Naive thymus-derived CD8-positive, alpha-beta T cell (primary cell): ENCODE data around the gene CADM1. TPM values are rescaled to one million over a fixed set of nuclear protein-coding genes. Genes with fewer than 3 reads are reported as not detected.

Source experiments
- ATAC-seq, 2 donors: fragments of 150-1000 bp; cut with Tn5 transposase in 1 of 2; sonication (Bioruptor Pico), chemical (Tn5 transposase) in 1 of 2; 1 replicate in 1 of 2; 2 replicates in 1 of 2; pipeline ENCODE4 v1.10.0; 2021; ENCODE audit warnings: mild to moderate bottlenecking in 2 of 2, moderate library complexity in 2 of 2
- POLR2A ChIA-PET: fragments of 350-600 bp; sonication (Branson Sonifier 250); formaldehyde crosslinking; loops from one replicate; lab custom pipeline; 2021; ENCODE audit warnings: antibody characterized with exemption; lab: Charles Lee
- DNase-seq, 10 donors: peaks; one replicate each; pipeline versions ENCODE4 v3.0.0 to v3.0.0-alpha.2; 2020 to 2022
- H3K27ac Mint-ChIP-seq, 10 donors: one replicate each; pipeline ENCODE4 v1.8.0; 2020 to 2022; ENCODE audit warnings: mild to moderate bottlenecking in 10 of 10, mixed read lengths in 10 of 10, moderate library complexity in 4 of 10, inconsistent platforms in 1 of 10
- H3K27me3 Mint-ChIP-seq, 5 donors: one replicate each; pipeline ENCODE4 v1.8.0; 2021 to 2022; ENCODE audit warnings: mixed read lengths in 5 of 5
- H3K36me3 Mint-ChIP-seq, 3 donors: one replicate each; pipeline ENCODE4 v1.8.0; 2020 to 2022; ENCODE audit warnings: mixed read lengths in 3 of 3, mild to moderate bottlenecking in 2 of 3, inconsistent platforms in 1 of 3
- H3K4me1 Mint-ChIP-seq, 4 donors: one replicate each; pipeline ENCODE4 v1.8.0; 2021 to 2022; ENCODE audit warnings: mixed read lengths in 4 of 4
- H3K4me3 Mint-ChIP-seq, 10 donors: one replicate each; pipeline ENCODE4 v1.8.0; 2020 to 2022; ENCODE audit warnings: mild to moderate bottlenecking in 10 of 10, mixed read lengths in 10 of 10, moderate library complexity in 6 of 10, inconsistent platforms in 1 of 10
- H3K9me3 Mint-ChIP-seq, 9 donors: one replicate each; pipeline ENCODE4 v1.8.0; 2020 to 2022; ENCODE audit warnings: mixed read lengths in 9 of 9, mild to moderate bottlenecking in 3 of 9, inconsistent platforms in 1 of 9, moderate library complexity in 1 of 9
- polyA plus RNA-seq, 3 donors: library from polyadenylated mRNA; unstranded; fragments of 300-500 nt; fragmentation: Illumina TruSeq; gene quantifications; one replicate each; pipeline ENCODE4 v1.2.3, GENCODE V29; 2021
- total RNA-seq, 8 experiments: library from RNA in 2 of 8; stranded (reverse) in 2 of 8; gene quantifications; one replicate each; pipeline ENCODE4 v1.2.3 and lab custom pipeline; 2021 to 2026

CADM1 gene
- total and polyA plus RNA-seq, 5 experiments from 2014 or later: 3.5 TPM; not detected in 4

DNA sequence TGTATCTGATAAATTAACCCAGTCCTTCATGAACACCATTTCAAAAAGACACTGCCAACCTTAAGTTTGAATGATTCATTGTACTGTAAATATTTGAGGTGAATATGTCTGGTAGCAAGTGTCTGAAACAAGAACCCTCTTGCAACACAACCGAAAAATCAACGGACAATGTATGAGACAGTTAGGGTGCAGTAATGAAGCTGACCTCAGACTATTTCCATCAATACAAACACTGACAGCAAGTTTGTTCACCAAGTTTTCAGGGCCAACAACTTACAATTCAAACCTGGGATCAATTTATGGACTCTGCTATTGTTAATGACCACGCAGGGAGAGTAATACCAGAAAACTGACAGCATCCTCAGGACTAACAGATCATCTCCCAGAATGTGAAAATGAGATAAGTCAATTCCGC is 126.3 kb downstream of the CADM1 start:
- POLR2A ChIA-PET: no interaction called here

DNA sequence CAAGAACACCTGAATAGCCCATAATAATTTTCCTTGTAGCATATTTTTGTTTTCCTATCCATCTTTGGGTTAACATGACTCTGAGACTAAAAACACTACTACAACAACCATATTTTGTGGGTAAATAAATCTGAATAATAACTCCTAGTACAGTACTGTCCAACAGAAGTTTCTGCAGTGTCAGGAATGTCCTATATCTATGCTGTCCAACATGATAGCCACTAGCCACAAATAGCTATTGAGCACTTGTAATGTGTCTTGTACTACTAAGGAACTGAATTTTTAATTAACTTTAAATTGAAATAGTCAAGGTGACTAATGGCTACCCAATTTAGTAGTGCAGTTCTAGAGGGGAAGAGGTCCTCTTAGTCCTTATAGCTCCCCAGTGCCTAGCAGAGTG is 135.6 kb downstream of the CADM1 start:
- ATAC-seq (no peak), DNase-seq (no peak)
- Mint-ChIP-seq H3K27me3 (peaks cover 0 to 4% (median 2%) of the 10 kb centered on the region in 5 donors), H3K4me3 (no peak overlapping the region), H3K9me3 (peaks cover 0 to 2% (median 0%) of the 10 kb centered on the region in 9 donors), H3K4me1 (no peaks in the 10 kb centered on the region), H3K27ac (no peak overlapping the region), H3K36me3 (no peaks in the 10 kb centered on the region)
- POLR2A ChIA-PET: no interaction called here

More for the DNA sequence above, 126.3 kb downstream of the CADM1 start:
- H3K9me3 Mint-ChIP-seq: peaks cover 0 to 3% (median 0%) of the 10 kb centered on the region in 9 donors
- ATAC-seq (no peak), DNase-seq (no peak)
- H3K27me3 Mint-ChIP-seq: peaks cover 0 to 6% (median 2%) of the 10 kb centered on the region in 5 donors
- H3K36me3 Mint-ChIP-seq: no peaks in the 10 kb centered on the region
- H3K4me1 Mint-ChIP-seq: no peaks in the 10 kb centered on the region
- H3K4me3 Mint-ChIP-seq: no peak overlapping the region
- no peak overlapping the region for H3K27ac Mint-ChIP-seq

DNA sequence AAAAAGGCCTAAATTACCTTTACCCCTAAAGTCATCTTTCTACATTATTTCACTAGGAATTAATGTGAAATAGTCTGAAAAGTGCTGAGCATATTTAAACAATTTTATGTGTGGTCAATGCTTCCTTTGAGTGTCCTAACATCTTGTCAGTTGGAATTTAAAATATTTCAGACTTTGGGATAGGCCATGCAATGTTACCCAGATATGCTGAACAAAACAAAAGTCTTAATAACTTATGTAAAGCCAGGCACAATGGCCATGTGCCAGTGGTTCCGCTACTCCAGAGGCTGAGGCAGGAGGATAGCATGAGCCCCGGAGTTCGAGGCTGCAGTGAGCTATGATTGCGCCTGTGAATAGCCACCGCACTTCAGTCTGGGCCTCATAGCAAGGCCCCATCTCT is 137.4 kb downstream of the CADM1 start:
- POLR2A ChIA-PET: no interaction called here
- ATAC-seq: no peak
- no peaks in the 10 kb centered on the region for H3K4me1 Mint-ChIP-seq
- no peak overlapping the region for H3K4me3 Mint-ChIP-seq
- H3K9me3 Mint-ChIP-seq: peaks cover 0 to 2% (median 0%) of the 10 kb centered on the region in 9 donors
- no peaks in the 10 kb centered on the region for H3K36me3 Mint-ChIP-seq
- H3K27me3 Mint-ChIP-seq: peaks cover 0 to 3% (median 2%) of the 10 kb centered on the region in 5 donors
- no peak for DNase-seq
- H3K27ac Mint-ChIP-seq: no peak overlapping the region

DNA sequence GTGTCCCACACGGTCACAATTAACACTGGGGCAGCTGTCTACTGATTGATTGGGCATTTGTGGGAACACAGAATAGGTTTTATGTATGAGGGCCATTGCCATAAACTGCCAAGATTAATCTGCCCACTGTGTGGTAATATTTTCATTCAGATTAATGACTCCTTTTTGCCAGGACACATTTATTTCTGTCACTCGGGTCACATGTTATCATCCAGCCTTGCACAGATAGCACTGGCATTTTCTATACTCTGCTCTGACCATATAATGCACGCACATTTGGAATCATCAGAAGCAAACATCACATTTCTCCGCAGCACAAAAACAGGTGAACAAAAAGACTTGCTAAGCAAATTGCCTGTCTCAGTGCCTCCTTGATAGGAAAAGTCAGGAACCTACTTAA is 138.3 kb downstream of the CADM1 start:
- no peak overlapping the region for H3K27ac Mint-ChIP-seq
- H3K4me3 Mint-ChIP-seq: no peak overlapping the region
- DNase-seq (no peak), ATAC-seq (no peak)
- no peaks in the 10 kb centered on the region for H3K27me3 Mint-ChIP-seq
- POLR2A ChIA-PET: no interaction called here
- no peaks in the 10 kb centered on the region for H3K4me1 Mint-ChIP-seq
- no peaks in the 10 kb centered on the region for H3K36me3 Mint-ChIP-seq
- H3K9me3 Mint-ChIP-seq: peaks cover 0 to 2% (median 0%) of the 10 kb centered on the region in 9 donors

DNA sequence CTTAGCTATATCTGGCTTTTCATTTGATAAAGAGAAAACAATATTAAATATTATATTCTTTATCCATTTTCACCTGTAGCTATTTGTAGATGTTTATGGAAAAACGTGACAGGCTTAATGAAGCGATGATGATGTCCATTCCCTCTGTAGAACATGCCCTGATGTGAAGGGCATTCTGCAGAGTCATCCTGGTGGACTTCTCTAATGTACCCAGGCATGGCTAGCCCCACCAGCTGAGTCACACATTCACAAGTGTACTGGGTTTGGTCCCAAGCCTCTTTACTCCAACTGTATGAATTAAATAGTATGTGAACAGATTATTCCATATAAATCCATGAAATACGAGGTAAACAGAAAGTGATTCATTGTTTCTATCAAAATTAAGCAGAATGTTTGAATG is 139.3 kb downstream of the CADM1 start:
- no peak overlapping the region for H3K27ac Mint-ChIP-seq
- no peaks in the 10 kb centered on the region for H3K27me3 Mint-ChIP-seq
- ATAC-seq (no peak), DNase-seq (no peak)
- H3K4me1 Mint-ChIP-seq: no peaks in the 10 kb centered on the region
- no peaks in the 10 kb centered on the region for H3K9me3 Mint-ChIP-seq
- H3K4me3 Mint-ChIP-seq: no peak overlapping the region
- POLR2A ChIA-PET: no interaction called here
- H3K36me3 Mint-ChIP-seq: no peaks in the 10 kb centered on the region

DNA sequence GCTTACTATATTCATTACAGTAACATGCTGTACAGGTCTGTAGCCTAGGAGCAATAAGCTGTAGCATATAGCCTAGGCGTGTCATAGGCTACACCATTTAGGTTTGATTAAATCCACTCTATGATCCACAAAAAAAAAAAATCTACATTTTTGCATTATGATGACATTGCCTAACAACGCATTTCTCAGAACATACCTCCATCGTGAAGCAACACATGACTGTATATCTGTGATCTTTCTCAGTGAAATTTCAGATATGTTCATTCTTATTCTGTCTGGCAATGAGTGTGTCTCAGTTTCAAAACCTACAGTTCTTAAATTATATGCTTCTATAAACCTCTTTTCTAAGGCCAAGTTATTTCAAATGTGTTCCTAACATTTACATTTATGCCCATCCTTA is 140.3 kb downstream of the CADM1 start:
- Mint-ChIP-seq H3K9me3 (no peaks in the 10 kb centered on the region), H3K36me3 (no peaks in the 10 kb centered on the region), H3K27ac (no peak overlapping the region), H3K4me1 (no peaks in the 10 kb centered on the region), H3K27me3 (no peaks in the 10 kb centered on the region), H3K4me3 (no peak overlapping the region)
- POLR2A ChIA-PET: no interaction called here
- ATAC-seq: no peak
- no peak for DNase-seq

DNA sequence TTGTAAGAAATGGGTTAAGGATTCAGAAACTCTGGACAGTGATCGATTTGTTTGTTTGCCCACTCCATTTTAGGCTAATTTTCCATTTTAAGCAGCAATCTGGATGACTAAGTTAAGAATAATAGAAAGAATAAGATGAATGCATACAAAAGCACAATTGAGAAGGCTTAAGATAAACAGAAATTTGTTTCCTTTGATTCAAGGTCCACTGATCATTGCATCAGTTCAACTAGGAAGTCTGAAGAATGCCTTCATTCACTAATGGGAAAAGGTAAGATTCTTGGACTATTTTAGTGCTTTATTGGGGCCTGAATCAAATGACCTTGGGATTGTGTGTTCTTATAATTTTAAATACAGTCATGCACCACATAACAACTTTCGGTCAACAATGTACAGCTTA is 140.8 kb downstream of the CADM1 start:
- no peak for DNase-seq

DNA sequence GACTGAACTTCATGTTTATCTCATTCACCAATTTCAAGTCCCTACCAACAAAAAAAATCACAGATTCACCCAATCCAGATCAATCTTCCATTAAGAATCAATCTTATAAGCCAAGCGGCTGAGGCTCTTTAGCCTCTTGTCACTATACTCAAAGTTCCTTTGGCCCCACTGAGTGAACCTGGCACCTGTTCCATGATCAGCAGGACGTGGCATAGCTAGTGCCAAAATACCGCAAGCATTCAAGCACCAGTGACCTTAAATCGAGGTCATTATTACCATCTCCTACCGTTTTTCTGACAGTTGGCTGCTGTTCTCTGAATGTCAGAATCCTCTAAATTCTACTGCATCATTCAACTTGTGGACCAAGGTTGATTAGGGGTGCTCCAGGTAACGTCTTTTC is 141.2 kb downstream of the CADM1 start:
- H3K4me3 Mint-ChIP-seq: no peak overlapping the region
- no peaks in the 10 kb centered on the region for H3K9me3 Mint-ChIP-seq
- H3K27ac Mint-ChIP-seq: no peak overlapping the region
- no peaks in the 10 kb centered on the region for H3K27me3 Mint-ChIP-seq
- POLR2A ChIA-PET: no interaction called here
- no peak for ATAC-seq
- no peak for DNase-seq
- H3K4me1 Mint-ChIP-seq: no peaks in the 10 kb centered on the region
- H3K36me3 Mint-ChIP-seq: no peaks in the 10 kb centered on the region

More for the DNA sequence above, 140.8 kb downstream of the CADM1 start:
- POLR2A ChIA-PET: no interaction called here
- Mint-ChIP-seq H3K36me3 (no peaks in the 10 kb centered on the region), H3K27ac (no peak overlapping the region), H3K4me1 (no peaks in the 10 kb centered on the region), H3K4me3 (no peak overlapping the region), H3K27me3 (no peaks in the 10 kb centered on the region), H3K9me3 (no peaks in the 10 kb centered on the region)
- no peak for ATAC-seq

DNA sequence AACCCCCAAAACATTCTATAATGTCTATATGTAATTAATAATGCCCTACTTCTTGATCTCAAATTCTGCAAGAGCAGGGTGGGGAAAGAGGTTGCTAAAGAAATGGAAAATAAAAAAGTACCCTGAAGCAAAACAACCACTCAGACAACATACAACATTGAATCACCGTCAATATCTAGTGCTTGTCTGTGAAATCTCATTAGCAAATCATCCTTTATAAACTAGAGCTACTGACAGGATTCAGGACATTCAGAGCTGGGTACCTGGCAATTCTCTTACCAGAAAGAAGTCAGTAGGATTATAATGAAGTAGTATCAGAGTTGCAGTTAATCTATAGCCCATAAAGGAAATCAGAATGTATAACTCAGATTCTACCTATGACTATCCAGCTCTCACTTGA is 143.2 kb downstream of the CADM1 start:
- H3K4me3 Mint-ChIP-seq: no peak overlapping the region
- no peaks in the 10 kb centered on the region for H3K36me3 Mint-ChIP-seq
- POLR2A ChIA-PET: no interaction called here
- no peak for ATAC-seq
- no peaks in the 10 kb centered on the region for H3K27me3 Mint-ChIP-seq
- no peaks in the 10 kb centered on the region for H3K4me1 Mint-ChIP-seq
- H3K9me3 Mint-ChIP-seq: no peaks in the 10 kb centered on the region
- no peak for DNase-seq
- no peak overlapping the region for H3K27ac Mint-ChIP-seq

DNA sequence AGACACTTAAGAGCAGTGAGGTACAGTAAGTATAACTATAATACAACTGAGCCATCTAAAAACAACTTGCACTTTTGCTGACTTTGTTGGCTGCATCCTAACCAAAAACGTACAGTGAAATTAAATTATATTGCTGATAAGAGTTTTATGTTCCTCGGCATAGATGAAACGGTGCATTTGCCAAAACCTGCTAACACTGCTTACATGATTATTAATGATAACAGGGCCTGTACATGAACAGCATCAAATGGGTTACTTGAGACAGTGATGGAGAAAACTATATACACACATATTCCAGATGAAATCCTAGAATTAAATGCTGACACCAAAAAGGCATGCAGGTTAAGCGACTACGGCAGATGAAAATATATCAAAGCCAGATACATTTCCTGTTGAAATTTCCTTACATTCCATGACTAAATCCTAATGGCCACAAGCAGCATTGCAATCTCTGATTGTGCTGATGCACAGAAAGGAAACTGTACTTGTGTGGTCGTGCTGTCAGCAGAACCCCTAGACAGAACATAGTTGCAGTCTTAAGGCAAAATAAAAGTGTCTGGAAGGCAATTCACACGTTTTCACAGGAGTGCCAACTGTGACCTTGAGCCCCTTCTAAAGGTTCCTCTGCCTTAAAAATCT is 143.9 kb downstream of the CADM1 start:
- H3K27me3 Mint-ChIP-seq: peaks cover 0 to under 1% (median 0%) of the 10 kb centered on the region in 5 donors
- no peak for ATAC-seq
- no peaks in the 10 kb centered on the region for H3K9me3 Mint-ChIP-seq
- H3K4me3 Mint-ChIP-seq: no peak overlapping the region
- POLR2A ChIA-PET: no interaction called here
- no peak overlapping the region for H3K27ac Mint-ChIP-seq
- H3K36me3 Mint-ChIP-seq: no peaks in the 10 kb centered on the region
- no peaks in the 10 kb centered on the region for H3K4me1 Mint-ChIP-seq
- no peak for DNase-seq

DNA sequence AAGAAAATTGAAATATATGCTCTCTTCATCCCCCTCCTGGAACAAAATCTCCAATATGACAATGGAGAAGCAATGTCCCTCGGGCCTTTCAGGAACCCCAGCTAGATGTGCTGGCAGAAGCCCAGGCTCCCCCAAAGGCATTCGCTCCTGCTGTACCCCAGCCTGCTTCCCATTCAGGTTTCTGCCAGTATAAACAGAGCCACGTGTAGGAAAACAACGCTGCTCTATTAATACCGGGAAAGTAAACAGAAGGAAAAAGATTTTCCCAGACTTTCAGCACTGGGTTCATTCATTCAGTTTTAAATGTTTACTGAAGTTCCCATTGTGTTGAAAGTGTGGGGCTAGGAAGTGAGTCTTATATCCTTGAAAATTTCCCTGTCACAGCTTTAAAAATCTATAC is 147.1 kb downstream of the CADM1 start:
- DNase-seq: no peak
- Mint-ChIP-seq H3K9me3 (peaks cover 0 to 4% (median 0%) of the 10 kb centered on the region in 9 donors), H3K4me1 (no peaks in the 10 kb centered on the region), H3K27me3 (peaks cover 0 to 4% (median 0%) of the 10 kb centered on the region in 5 donors), H3K4me3 (no peak overlapping the region), H3K27ac (no peak overlapping the region), H3K36me3 (no peaks in the 10 kb centered on the region)
- no peak for ATAC-seq
- POLR2A ChIA-PET: no interaction called here

DNA sequence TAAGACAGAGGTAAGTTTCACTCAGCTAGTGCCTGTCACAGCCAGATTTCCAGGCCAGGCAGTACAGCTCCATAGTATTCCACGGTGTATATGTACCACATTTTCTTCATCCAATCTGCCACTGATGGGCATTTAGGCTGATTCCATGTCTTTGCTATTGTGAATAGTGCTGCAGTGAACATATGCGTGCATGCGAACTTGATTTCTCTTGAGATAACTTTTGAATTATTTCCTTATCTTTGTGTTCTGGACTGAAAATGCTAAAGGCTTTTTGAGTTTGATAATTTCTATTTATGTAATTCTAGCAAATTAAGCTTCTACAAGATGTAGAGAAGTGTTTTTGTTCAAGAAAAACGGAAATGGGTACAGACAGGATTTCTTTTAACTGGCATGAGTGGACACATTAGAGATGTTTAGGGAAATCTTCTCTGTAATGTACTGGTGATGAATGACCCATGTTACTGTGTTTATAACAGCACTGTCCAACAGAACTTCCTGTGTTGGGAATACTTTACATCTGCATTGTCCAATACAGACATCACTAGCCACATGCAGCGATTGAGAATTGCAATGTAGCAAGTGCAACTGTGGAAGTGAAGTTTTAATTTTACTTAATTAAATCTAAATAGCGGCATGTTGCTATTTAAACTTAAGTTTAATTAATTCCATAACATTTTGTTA is 151.3 kb downstream of the CADM1 start:
- no peaks in the 10 kb centered on the region for H3K36me3 Mint-ChIP-seq
- H3K27me3 Mint-ChIP-seq: peaks cover 0 to 10% (median 5%) of the 10 kb centered on the region in 5 donors
- ATAC-seq (no peak), DNase-seq (no peak)
- H3K27ac Mint-ChIP-seq: no peak overlapping the region
- POLR2A ChIA-PET: no interaction called here
- H3K4me1 Mint-ChIP-seq: no peaks in the 10 kb centered on the region
- H3K9me3 Mint-ChIP-seq: peaks cover 0 to 5% (median 0%) of the 10 kb centered on the region in 9 donors
- H3K4me3 Mint-ChIP-seq: no peak overlapping the region

DNA sequence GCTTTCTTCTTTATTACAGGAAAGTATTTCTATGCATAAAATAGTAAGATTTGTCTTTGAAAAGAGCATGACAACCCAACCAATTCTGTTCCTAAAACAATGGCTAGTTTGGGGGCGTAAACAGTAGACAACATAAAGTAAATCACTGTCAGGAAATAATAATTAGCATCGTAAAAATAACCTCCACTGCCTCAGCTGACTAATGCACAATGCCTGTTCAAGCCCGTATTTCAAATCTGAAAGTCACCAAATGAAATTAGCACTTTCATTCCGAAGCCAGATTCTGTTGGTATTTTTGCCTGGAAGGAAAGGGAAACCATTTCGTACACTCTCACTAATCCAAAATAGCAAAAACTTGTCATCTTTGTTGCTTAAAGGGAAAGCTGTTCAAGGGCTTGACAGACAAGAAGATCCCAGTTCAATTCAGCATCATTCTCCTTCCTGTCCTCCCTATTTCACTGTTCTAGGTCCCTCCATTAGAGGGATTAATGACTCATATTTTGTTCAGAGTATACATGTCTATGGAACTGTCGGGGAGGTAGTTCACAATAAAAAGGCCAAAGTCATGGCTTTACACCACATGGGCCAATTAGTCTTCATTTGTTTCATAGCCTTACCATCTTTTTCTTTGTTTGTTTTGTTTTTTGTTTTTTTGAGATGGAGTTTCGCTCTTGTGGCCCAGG is 154.7 kb downstream of the CADM1 start:
- ATAC-seq (no peak), DNase-seq (no peak)
- Mint-ChIP-seq H3K9me3 (peaks cover 0 to 5% (median 0%) of the 10 kb centered on the region in 9 donors), H3K4me1 (no peaks in the 10 kb centered on the region), H3K36me3 (no peaks in the 10 kb centered on the region), H3K27me3 (peaks cover 0 to 17% (median 5%) of the 10 kb centered on the region in 5 donors), H3K4me3 (no peak overlapping the region), H3K27ac (no peak overlapping the region)
- POLR2A ChIA-PET: no interaction called here
